Upper lobe of right lung (tissue), 1 donor: ENCODE results near the gene ATP6AP1. TPM values are rescaled to one million over a fixed set of nuclear protein-coding genes. Genes with fewer than 3 reads are reported as not detected.
A peak's percentile ranks its signal among the peaks of the same experiment; 100 is the strongest.

Experiments
- ATAC-seq: fragments of 200-7000 bp; cut with Tn5 transposase; one replicate; pipeline ENCODE4 v1.9.1; 2020; ENCODE audit warnings: mild to moderate bottlenecking, moderate library complexity
- DNase-seq: peaks from one replicate; pipeline ENCODE4 v3.0.0-alpha.2; 2020
- H3K27ac ChIP-seq: fragments of 200-600 bp; one replicate; pipeline ENCODE4 v1.8.0; 2022
- H3K27me3 ChIP-seq: fragments of 200-600 bp; one replicate; pipeline ENCODE4 v1.8.0; 2022; ENCODE audit warnings: mild to moderate bottlenecking
- H3K36me3 ChIP-seq: fragments of 200-600 bp; one replicate; pipeline ENCODE4 v1.8.0; 2022
- H3K4me1 ChIP-seq: fragments of 200-600 bp; one replicate; pipeline ENCODE4 v1.8.0; 2022
- H3K4me3 ChIP-seq: fragments of 200-600 bp; one replicate; pipeline ENCODE4 v1.8.0; 2022; ENCODE audit warnings: mild to moderate bottlenecking
- H3K9me3 ChIP-seq: fragments of 200-600 bp; one replicate; pipeline ENCODE4 v1.8.0; 2022
- intact Hi-C: fragments of 100-400 bp; cut with DNase I; formaldehyde crosslinking; loops from one replicate; pipeline ENCODE4 v1.11.0; 2022
- total RNA-seq: library from RNA; stranded (reverse); fragmentation: NEBNext Ultra II Directional; extraction: Animal tissue kit (Norgen Biotek cat#: 25700); gene quantifications from one replicate; pipeline ENCODE4 v1.2.1, GENCODE V29; 2021
- TF ChIP-seq, protein P1 (sequence below): fragments of 200-600 bp; IDR thresholded peaks from one replicate; pipeline ENCODE4 v1.8.0; 2022; ENCODE audit warnings: antibody characterized with exemption
- donor health status: DM: no; HTN: yes; CAD: no; lungs with severe emphysema.

ATP6AP1 gene
- total RNA-seq, 1 donor from 2014 or later, result 193 TPM

GRCh38 chrX:154432210-154432609, 3.7 kb downstream of the ATP6AP1 start:
- peaks cover 2% of the 10 kb centered on the region for H3K4me1 ChIP-seq
- intact Hi-C loops, result no loop called here
- no peaks in the 10 kb centered on the region for H3K27me3 ChIP-seq
- H3K27ac ChIP-seq, result no peak overlapping the region
- peaks cover 19% of the 10 kb centered on the region for H3K36me3 ChIP-seq
- no peak overlapping the region for H3K4me3 ChIP-seq
- no peaks in the 10 kb centered on the region for H3K9me3 ChIP-seq
- TF ChIP-seq, protein P1, sequence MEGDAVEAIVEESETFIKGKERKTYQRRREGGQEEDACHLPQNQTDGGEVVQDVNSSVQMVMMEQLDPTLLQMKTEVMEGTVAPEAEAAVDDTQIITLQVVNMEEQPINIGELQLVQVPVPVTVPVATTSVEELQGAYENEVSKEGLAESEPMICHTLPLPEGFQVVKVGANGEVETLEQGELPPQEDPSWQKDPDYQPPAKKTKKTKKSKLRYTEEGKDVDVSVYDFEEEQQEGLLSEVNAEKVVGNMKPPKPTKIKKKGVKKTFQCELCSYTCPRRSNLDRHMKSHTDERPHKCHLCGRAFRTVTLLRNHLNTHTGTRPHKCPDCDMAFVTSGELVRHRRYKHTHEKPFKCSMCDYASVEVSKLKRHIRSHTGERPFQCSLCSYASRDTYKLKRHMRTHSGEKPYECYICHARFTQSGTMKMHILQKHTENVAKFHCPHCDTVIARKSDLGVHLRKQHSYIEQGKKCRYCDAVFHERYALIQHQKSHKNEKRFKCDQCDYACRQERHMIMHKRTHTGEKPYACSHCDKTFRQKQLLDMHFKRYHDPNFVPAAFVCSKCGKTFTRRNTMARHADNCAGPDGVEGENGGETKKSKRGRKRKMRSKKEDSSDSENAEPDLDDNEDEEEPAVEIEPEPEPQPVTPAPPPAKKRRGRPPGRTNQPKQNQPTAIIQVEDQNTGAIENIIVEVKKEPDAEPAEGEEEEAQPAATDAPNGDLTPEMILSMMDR, result no peak
- DNase-seq (no peak), ATAC-seq (no peak)

DNA sequence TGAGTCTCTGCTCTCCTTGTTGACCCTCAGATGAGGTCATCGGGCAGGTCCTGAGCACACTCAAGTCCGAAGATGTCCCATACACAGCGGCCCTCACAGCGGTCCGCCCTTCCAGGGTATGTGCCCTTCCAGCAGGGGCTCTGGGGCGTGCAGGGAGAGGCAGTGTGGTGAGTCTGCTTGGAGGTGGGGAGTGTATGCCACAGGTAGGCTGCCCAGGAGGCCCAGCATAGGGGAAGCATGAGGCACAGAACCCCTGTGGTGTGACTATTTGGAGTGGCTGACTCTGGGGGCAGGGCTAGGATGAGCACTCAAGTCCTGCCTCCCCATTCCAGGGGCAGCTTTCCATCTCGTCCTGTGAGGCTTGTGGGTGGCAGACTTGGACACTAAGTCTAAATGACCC, 5.1 kb downstream of the ATP6AP1 start:
- peaks cover 19% of the 10 kb centered on the region for H3K36me3 ChIP-seq
- H3K27ac ChIP-seq, result no peak overlapping the region
- H3K9me3 ChIP-seq, result no peaks in the 10 kb centered on the region
- ATAC-seq, result no peak
- H3K27me3 ChIP-seq, result no peaks in the 10 kb centered on the region
- intact Hi-C loops, result no loop called here
- H3K4me3 ChIP-seq, result no peak overlapping the region
- DNase-seq, result no peak
- no peaks in the 10 kb centered on the region for H3K4me1 ChIP-seq
- TF ChIP-seq, protein P1, result no peak

GRCh38 chrX:154434394-154435168, 6.1 kb downstream of the ATP6AP1 start:
- DNase-seq, result no peak
- intact Hi-C loops, result no loop called here
- Histone ChIP-seq H3K36me3 (peaks cover 20% of the 10 kb centered on the region), H3K4me3 (no peak overlapping the region), H3K9me3 (no peaks in the 10 kb centered on the region), H3K27me3 (no peaks in the 10 kb centered on the region), H3K4me1 (no peaks in the 10 kb centered on the region), H3K27ac (no peak overlapping the region)
- ATAC-seq, result no peak
- TF ChIP-seq, protein P1, result no peak

- peaks cover 24% of the 10 kb centered on the region for H3K36me3 ChIP-seq
- no peaks in the 10 kb centered on the region for H3K4me1 ChIP-seq
- ATAC-seq, result no peak
- no peaks in the 10 kb centered on the region for H3K27me3 ChIP-seq
- TF ChIP-seq, protein P1, result no peak
- H3K9me3 ChIP-seq, result no peaks in the 10 kb centered on the region
- intact Hi-C loops, result no loop called here
- no peak overlapping the region for H3K27ac ChIP-seq
- no peak overlapping the region for H3K4me3 ChIP-seq
- DNase-seq, result no peak
Measured at GRCh38 chrX:154435171-154435733, 6.8 kb downstream of the ATP6AP1 start.

DNA sequence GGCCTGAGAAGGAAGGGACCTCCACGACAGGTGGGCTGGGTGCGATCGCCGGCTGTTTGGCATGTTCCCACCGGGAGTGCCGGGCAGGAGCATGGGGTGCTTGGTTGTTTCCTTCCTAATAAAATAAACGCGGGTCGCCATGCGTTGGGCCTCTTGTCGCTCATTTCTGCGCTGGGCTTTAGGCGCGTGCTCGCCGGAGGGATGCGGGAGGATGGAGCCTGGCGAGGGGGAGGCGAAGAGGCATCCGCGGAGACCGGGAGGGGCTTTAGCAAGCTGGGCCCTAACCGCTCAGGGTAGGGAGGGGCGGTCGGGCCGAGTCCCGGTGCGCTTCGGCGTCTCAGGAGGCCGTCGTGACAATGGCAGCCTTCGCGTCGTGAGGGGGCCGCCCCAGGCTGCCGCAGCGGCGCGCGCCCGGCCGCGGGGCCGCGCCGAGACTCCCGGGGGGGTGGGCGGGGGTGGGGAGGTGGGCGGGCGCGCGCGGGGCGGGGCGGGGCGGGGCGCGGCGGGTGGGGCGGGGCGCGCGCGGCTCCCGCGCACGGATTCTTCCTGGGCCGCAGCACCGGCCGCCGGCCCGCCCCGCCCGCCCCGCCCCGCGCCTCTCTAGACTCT, 8.0 kb downstream of the ATP6AP1 start:
- H3K27ac ChIP-seq, result peak overlapping the region; percentile 74
- DNase-seq (no peak), ATAC-seq (peak; percentile 62)
- no peaks in the 10 kb centered on the region for H3K4me1 ChIP-seq
- TF ChIP-seq, protein P1, result no peak
- H3K9me3 ChIP-seq, result no peaks in the 10 kb centered on the region
- H3K36me3 ChIP-seq, result peaks cover 27% of the 10 kb centered on the region
- peak overlapping the region; percentile 75 for H3K4me3 ChIP-seq
- H3K27me3 ChIP-seq, result no peaks in the 10 kb centered on the region
- intact Hi-C loops, result no loop called here
